ENCODE measurements around the gene PCDHGA12. TPM values are rescaled to one million over a fixed set of nuclear protein-coding genes. Genes with fewer than 3 reads are reported as not detected.
A peak's percentile ranks its signal among the peaks of the same experiment; 100 is the strongest.
"Not testable (repeated sequence)": the region's sequence is repeated elsewhere in the genome, so short reads cannot be mapped to it uniquely, and the experiment has no call there.

Gene PCDHGA12
- total and polyA plus RNA-seq, 9 donors: 2.0 to 10.4 (median 7.5) TPM

GRCh38 chr5:141392429-141393198, 37.7 kb upstream of the PCDHGA12 start, which contains the start of gene PCDHGA8:
Gene PCDHGA8, plus strand, starts transcription at chr5:141392633. Its CDS starts 181 bp downstream, at chr5:141392814.
- Histone ChIP-seq H3K27ac (no peak within 1 kb of the TSS), H3K36me3 (no peaks in the 10 kb centered on the region), H3K9me3 (peaks cover 9 to 50% of the 10 kb centered on the region in 2 donors), H3K4me3 (no peak within 1 kb of the TSS), H3K27me3 (no peaks in the 10 kb centered on the region), H3K4me1 (ENCODE audit: insufficient read depth) (no peaks in the 10 kb centered on the region)
- intact Hi-C loops (cut with DNase I): loop anchor here in 1 of 4 donors (10.0 kb wide), 1 partner anchor 162 kb away; no protein-coding TSS in a partner anchor
- TF ChIP-seq, protein P1, sequence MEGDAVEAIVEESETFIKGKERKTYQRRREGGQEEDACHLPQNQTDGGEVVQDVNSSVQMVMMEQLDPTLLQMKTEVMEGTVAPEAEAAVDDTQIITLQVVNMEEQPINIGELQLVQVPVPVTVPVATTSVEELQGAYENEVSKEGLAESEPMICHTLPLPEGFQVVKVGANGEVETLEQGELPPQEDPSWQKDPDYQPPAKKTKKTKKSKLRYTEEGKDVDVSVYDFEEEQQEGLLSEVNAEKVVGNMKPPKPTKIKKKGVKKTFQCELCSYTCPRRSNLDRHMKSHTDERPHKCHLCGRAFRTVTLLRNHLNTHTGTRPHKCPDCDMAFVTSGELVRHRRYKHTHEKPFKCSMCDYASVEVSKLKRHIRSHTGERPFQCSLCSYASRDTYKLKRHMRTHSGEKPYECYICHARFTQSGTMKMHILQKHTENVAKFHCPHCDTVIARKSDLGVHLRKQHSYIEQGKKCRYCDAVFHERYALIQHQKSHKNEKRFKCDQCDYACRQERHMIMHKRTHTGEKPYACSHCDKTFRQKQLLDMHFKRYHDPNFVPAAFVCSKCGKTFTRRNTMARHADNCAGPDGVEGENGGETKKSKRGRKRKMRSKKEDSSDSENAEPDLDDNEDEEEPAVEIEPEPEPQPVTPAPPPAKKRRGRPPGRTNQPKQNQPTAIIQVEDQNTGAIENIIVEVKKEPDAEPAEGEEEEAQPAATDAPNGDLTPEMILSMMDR (IDR thresholded peaks at IDR 0.05): no peak
- no peak for TF ChIP-seq EP300 (IDR thresholded peaks at IDR 0.05)
- TF ChIP-seq POLR2A (IDR thresholded peaks at IDR 0.05): no peak
- no peak for DNase-seq
- 24 to 34% (median 26%) methylated on average over 38 of the region's 38 CpGs for WGBS, 3 donors

DNA sequence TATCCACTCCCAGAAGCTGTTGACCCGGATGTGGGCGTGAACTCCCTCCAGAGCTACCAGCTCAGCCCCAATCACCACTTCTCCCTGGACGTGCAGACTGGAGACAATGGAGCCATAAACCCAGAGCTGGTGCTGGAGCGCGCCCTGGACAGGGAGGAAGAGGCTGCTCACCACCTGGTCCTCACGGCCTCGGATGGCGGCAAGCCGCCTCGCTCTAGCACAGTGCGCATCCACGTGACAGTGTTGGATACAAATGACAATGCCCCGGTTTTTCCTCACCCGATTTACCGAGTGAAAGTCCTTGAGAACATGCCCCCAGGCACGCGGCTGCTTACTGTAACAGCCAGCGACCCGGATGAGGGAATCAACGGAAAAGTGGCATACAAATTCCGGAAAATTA, 37.0 kb upstream of the PCDHGA12 start:
- H3K4me3 ChIP-seq: no peak overlapping the region
- H3K9me3 ChIP-seq: peaks cover 9 to 48% of the 10 kb centered on the region in 2 donors
- TF ChIP-seq POLR2A (IDR thresholded peaks at IDR 0.05) (no peak), EP300 (IDR thresholded peaks at IDR 0.05) (no peak)
- TF ChIP-seq, protein P1 (IDR thresholded peaks at IDR 0.05): no peak
- H3K4me1 ChIP-seq (ENCODE audit: insufficient read depth): no peaks in the 10 kb centered on the region
- no peaks in the 10 kb centered on the region for H3K36me3 ChIP-seq
- no peaks in the 10 kb centered on the region for H3K27me3 ChIP-seq
- intact Hi-C loops (cut with DNase I): loop anchor here in 1 of 4 donors (10.0 kb wide), 1 partner anchor 162 kb away; no protein-coding TSS in a partner anchor
- 30 to 44% (median 30%) methylated on average over 21 of the region's 21 CpGs for WGBS, 3 donors
- DNase-seq: no peak
- H3K27ac ChIP-seq: no peak overlapping the region

GRCh38 chr5:141394401-141395187, 35.7 kb upstream of the PCDHGA12 start:
- H3K27me3 ChIP-seq; H3K27ac ChIP-seq; H3K36me3 ChIP-seq; H3K4me3 ChIP-seq; DNase-seq; H3K4me1 ChIP-seq (ENCODE audit: insufficient read depth): not testable (repeated sequence)
- 29 to 46% (median 39%) methylated on average over 44 to 49 of the region's 53 CpGs for WGBS, 3 donors
- peaks cover 14 to 44% of the 10 kb centered on the region in 2 donors for H3K9me3 ChIP-seq
- intact Hi-C loops (cut with DNase I): loop anchor here in 1 of 4 donors (10.0 kb wide), 1 partner anchor 160 kb away; no protein-coding TSS in a partner anchor

DNA sequence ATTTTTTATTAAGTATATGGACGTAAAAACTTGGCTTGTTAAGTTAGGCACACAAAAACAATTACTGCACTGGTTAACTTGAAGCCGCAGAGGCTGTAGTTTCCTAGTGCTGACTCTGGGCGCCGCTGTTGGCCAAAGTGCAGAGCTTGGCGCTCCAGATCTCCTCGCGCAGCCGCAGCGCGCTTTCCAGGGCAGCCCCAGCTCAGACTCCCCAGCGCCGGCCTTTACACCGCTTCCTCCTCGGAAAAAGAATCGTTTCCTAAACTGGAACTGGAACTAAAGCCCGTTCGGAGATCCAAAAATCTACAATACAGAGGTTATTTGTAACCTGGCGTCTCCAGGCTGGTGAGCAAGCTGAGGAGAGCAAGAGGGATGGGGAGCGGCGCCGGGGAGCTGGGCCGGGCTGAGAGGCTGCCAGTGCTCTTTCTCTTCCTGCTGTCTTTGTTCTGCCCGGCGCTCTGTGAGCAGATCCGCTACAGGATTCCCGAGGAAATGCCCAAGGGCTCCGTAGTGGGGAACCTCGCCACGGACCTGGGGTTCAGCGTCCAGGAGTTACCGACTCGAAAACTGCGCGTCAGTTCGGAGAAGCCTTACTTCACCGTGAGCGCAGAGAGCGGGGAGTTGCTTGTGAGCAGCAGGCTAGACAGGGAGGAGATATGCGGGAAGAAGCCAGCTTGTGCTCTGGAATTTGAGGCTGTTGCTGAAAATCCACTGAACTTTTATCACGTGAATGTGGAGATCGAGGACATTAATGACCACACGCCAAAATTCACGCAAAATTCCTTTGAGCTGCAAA, 32.4 kb upstream of the PCDHGA12 start, which contains the start of gene PCDHGB5:
PCDHGB5 (plus strand) TSS at position 192 of the 796 bp plus-strand sequence; CDS start at position 373, 181 bp downstream.
- intact Hi-C loops (cut with DNase I): loop anchor here in 1 of 4 donors (10.0 kb wide), 1 partner anchor 157 kb away; no protein-coding TSS in a partner anchor
- Histone ChIP-seq H3K9me3 (peaks cover 13 to 39% of the 10 kb centered on the region in 2 donors), H3K4me3 (peak within 1 kb of the TSS; percentile 11)
- H3K36me3 ChIP-seq; H3K27ac ChIP-seq; H3K27me3 ChIP-seq; H3K4me1 ChIP-seq (ENCODE audit: insufficient read depth): not testable (repeated sequence)
- DNase-seq: peak in 3 of 5 donors; percentile 43 to 57 (median 44)
- TF ChIP-seq, protein P1 (IDR thresholded peaks at IDR 0.05): peak in 1 of 3 donors; percentile 37
- 5 to 7% (median 7%) methylated on average over 25 to 30 of the region's 43 CpGs for WGBS, 3 donors
